Right hindlimb (tissue), 1 donor: ENCODE measurements around the gene MAD1L1.
A peak's percentile ranks its signal among the peaks of the same experiment; 100 is the strongest.
"Not testable (repeated sequence)": the region's sequence is repeated elsewhere in the genome, so short reads cannot be mapped to it uniquely, and the experiment has no call there.

Experiments used
- DNase-seq: peaks from one replicate; pipeline ENCODE4 v3.0.0-alpha.2; 2018

The MAD1L1 gene

GRCh38 chr7:2008101-2008935 is 224.4 kb downstream of the MAD1L1 start:
- DNase-seq = peak; percentile 19

- no peak for DNase-seq
Measured at GRCh38 chr7:2007551-2007950, 225.2 kb downstream of the MAD1L1 start.

GRCh38 chr7:2006921-2007381 is 225.8 kb downstream of the MAD1L1 start:
- no peak for DNase-seq

- DNase-seq = peak; percentile 11
Measured at GRCh38 chr7:2006231-2006771, 226.4 kb downstream of the MAD1L1 start.

- no peak for DNase-seq
Measured at GRCh38 chr7:2005786-2006185, 227.0 kb downstream of the MAD1L1 start.

- no peak for DNase-seq
Measured at GRCh38 chr7:2004841-2005725, 227.7 kb downstream of the MAD1L1 start.

- DNase-seq = peak; percentile 17
Measured at GRCh38 chr7:2003931-2004812, 228.6 kb downstream of the MAD1L1 start.

- peak; percentile 14 for DNase-seq
Measured at GRCh38 chr7:2003451-2003930, 229.3 kb downstream of the MAD1L1 start.

- no peak for DNase-seq
Measured at GRCh38 chr7:2002561-2003450, 229.9 kb downstream of the MAD1L1 start.

- DNase-seq = peak; percentile 27
Measured at GRCh38 chr7:2001601-2002442, 230.9 kb downstream of the MAD1L1 start.

GRCh38 chr7:2000746-2001321 is 231.9 kb downstream of the MAD1L1 start:
- no peak for DNase-seq

- no peak for DNase-seq
Measured at GRCh38 chr7:2000153-2000687, 232.5 kb downstream of the MAD1L1 start.

GRCh38 chr7:1999278-1999984 is 233.3 kb downstream of the MAD1L1 start:
- no peak for DNase-seq

GRCh38 chr7:1998146-1998545 is 234.6 kb downstream of the MAD1L1 start:
- DNase-seq = no peak

- no peak for DNase-seq
Measured at GRCh38 chr7:1997537-1998076, 235.1 kb downstream of the MAD1L1 start.

GRCh38 chr7:1996816-1997215 is 235.9 kb downstream of the MAD1L1 start:
- no peak for DNase-seq

GRCh38 chr7:1995911-1996420 is 236.8 kb downstream of the MAD1L1 start:
- DNase-seq = not testable (repeated sequence)

GRCh38 chr7:1995426-1995825 is 237.3 kb downstream of the MAD1L1 start:
- DNase-seq = no peak
